GM12801 (cell line): Measurements from ENCODE around the gene OMA1.

Experiments
- CTCF ChIP-seq: IDR thresholded peaks from one replicate; pipeline ENCODE4 v1.5.1; 2011; ENCODE audit warnings: control low read depth; ENCODE audit not compliant: insufficient read length; ENCODE audit errors: extremely low read depth

OMA1 gene

GRCh38 chr1:58573138-58573537 is 26.6 kb upstream of the OMA1 start:
- TF ChIP-seq CTCF = no peak

- no peak for TF ChIP-seq CTCF
These were observed 26.2 kb upstream of the OMA1 start for GRCh38 chr1:58572690-58573089.

GRCh38 chr1:58571616-58572015 is 25.1 kb upstream of the OMA1 start:
- TF ChIP-seq CTCF = no peak

GRCh38 chr1:58570817-58571216 is 24.3 kb upstream of the OMA1 start:
- no peak for TF ChIP-seq CTCF

- TF ChIP-seq CTCF = no peak
These were observed 23.6 kb upstream of the OMA1 start for GRCh38 chr1:58570094-58570493.

GRCh38 chr1:58568911-58569310 is 22.4 kb upstream of the OMA1 start:
- no peak for TF ChIP-seq CTCF

- no peak for TF ChIP-seq CTCF
These were observed 21.8 kb upstream of the OMA1 start for GRCh38 chr1:58568271-58568860.

GRCh38 chr1:58566339-58566738 is 19.8 kb upstream of the OMA1 start:
- TF ChIP-seq CTCF = no peak
